CD8-positive, alpha-beta memory T cell (primary cell): ENCODE data around the gene OR6B1. TPM values are rescaled to one million over a fixed set of nuclear protein-coding genes. Genes with fewer than 3 reads are reported as not detected.
"Not testable (repeated sequence)": the region's sequence is repeated elsewhere in the genome, so short reads cannot be mapped to it uniquely, and the experiment has no call there.

Source experiments
- CTCF ChIA-PET: fragments of 350-600 bp; sonication (Branson Sonifier 250); formaldehyde crosslinking; loops from one replicate; lab custom pipeline; 2021; ENCODE audit warnings: antibody characterized with exemption; lab: Charles Lee
- POLR2A ChIA-PET: fragments of 350-600 bp; sonication (Branson Sonifier 250); formaldehyde crosslinking; loops from one replicate; lab custom pipeline; 2021; ENCODE audit warnings: antibody characterized with exemption; lab: Charles Lee
- DNase-seq, 5 donors: peaks; one replicate each; pipeline versions ENCODE4 v3.0.0 to v3.0.0-alpha.2; 2020 to 2022; ENCODE audit warnings: mixed read lengths in 1 of 5
- H3K27ac ChIP-seq: one replicate; pipeline ENCODE4 v1.7.0; 2013; ENCODE audit warnings: low read depth, mild to moderate bottlenecking, low read length, moderate library complexity
- H3K27me3 ChIP-seq: 2 replicates; pipeline ENCODE4 v1.7.0; 2013; ENCODE audit warnings: low read length, mild to moderate bottlenecking; ENCODE audit not compliant: insufficient read depth, poor library complexity, severe bottlenecking
- H3K36me3 ChIP-seq: 2 replicates; pipeline ENCODE4 v1.7.0; 2013; ENCODE audit warnings: mild to moderate bottlenecking, low read length, moderate library complexity; ENCODE audit not compliant: insufficient read depth
- H3K4me1 ChIP-seq: 2 replicates; pipeline ENCODE4 v1.7.0; 2013; ENCODE audit warnings: mild to moderate bottlenecking, low read length, moderate library complexity; ENCODE audit not compliant: insufficient read depth
- H3K4me3 ChIP-seq: 2 replicates; pipeline ENCODE4 v1.7.0; 2013; ENCODE audit warnings: mild to moderate bottlenecking, low read length
- H3K9me3 ChIP-seq: 2 replicates; pipeline ENCODE4 v1.7.0; 2013; ENCODE audit warnings: mild to moderate bottlenecking, low read length
- H3K27ac Mint-ChIP-seq, 8 donors: one replicate each; pipeline ENCODE4 v1.8.0; 2020 to 2021; ENCODE audit warnings: mixed read lengths in 8 of 8, mild to moderate bottlenecking in 6 of 8, inconsistent platforms in 3 of 8, moderate library complexity in 3 of 8
- H3K27me3 Mint-ChIP-seq, 2 donors: one replicate each; pipeline ENCODE4 v1.8.0; 2020 to 2021; ENCODE audit warnings: mixed read lengths in 2 of 2, mild to moderate bottlenecking in 1 of 2, moderate library complexity in 1 of 2
- H3K36me3 Mint-ChIP-seq, 3 donors: one replicate each; pipeline ENCODE4 v1.8.0; 2020 to 2021; ENCODE audit warnings: mixed read lengths in 3 of 3, inconsistent platforms in 1 of 3, mild to moderate bottlenecking in 1 of 3
- H3K4me1 Mint-ChIP-seq, 3 donors: one replicate each; pipeline ENCODE4 v1.8.0; 2020 to 2021; ENCODE audit warnings: mixed read lengths in 3 of 3, inconsistent platforms in 1 of 3, mild to moderate bottlenecking in 1 of 3
- H3K4me3 Mint-ChIP-seq, 7 donors: one replicate each; pipeline ENCODE4 v1.8.0; 2020 to 2021; ENCODE audit warnings: mixed read lengths in 7 of 7, mild to moderate bottlenecking in 6 of 7, moderate library complexity in 4 of 7, inconsistent platforms in 2 of 7
- H3K9me3 Mint-ChIP-seq, 5 donors: one replicate each; pipeline ENCODE4 v1.8.0; 2020 to 2022; ENCODE audit warnings: mixed read lengths in 5 of 5, mild to moderate bottlenecking in 3 of 5, moderate library complexity in 2 of 5, inconsistent platforms in 1 of 5
- polyA plus RNA-seq: library from polyadenylated mRNA; unstranded; fragments of 300-500 nt; fragmentation: Illumina TruSeq; gene quantifications from one replicate; pipeline ENCODE4 v1.2.3, GENCODE V29; 2021
- total RNA-seq, 2 experiments: library from RNA; stranded (reverse); gene quantifications; one replicate each; pipeline ENCODE4 v1.2.3, GENCODE V29; 2021

Gene OR6B1
- total and polyA plus RNA-seq, 3 experiments from 2014 or later = not detected

DNA sequence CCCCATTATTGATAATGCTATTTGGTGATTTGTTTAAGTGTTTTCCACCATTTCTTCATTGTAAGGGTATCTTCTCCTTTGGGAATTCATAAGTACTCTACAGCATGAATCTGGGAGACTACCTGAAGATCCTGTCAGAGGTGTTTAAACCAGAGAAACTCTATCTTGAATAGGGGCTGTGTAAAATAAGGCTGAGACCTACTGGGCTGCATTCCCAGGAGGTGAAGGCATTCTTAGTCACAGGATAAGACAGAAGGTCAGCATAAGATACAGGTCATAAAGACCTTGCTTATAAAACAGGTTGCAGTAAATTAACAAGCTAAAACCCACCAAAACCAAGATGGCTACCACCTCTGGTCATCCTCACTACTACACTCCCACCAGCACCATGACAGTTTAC is 35.3 kb downstream of the OR6B1 start:
- Histone ChIP-seq H3K27me3 (no peaks in the 10 kb centered on the region), H3K4me3 (no peak overlapping the region), H3K4me1 (no peaks in the 10 kb centered on the region), H3K27ac (no peak overlapping the region), H3K9me3 (no peaks in the 10 kb centered on the region), H3K36me3 (no peaks in the 10 kb centered on the region)
- Mint-ChIP-seq H3K36me3 (no peaks in the 10 kb centered on the region), H3K9me3 (no peaks in the 10 kb centered on the region), H3K27me3 (peaks cover 8 to 46% of the 10 kb centered on the region in 2 donors), H3K4me1 (no peaks in the 10 kb centered on the region), H3K27ac (no peak overlapping the region), H3K4me3 (no peak overlapping the region)
- ChIA-PET CTCF (no interaction called here), POLR2A (no interaction called here)
- no peak for DNase-seq

DNA sequence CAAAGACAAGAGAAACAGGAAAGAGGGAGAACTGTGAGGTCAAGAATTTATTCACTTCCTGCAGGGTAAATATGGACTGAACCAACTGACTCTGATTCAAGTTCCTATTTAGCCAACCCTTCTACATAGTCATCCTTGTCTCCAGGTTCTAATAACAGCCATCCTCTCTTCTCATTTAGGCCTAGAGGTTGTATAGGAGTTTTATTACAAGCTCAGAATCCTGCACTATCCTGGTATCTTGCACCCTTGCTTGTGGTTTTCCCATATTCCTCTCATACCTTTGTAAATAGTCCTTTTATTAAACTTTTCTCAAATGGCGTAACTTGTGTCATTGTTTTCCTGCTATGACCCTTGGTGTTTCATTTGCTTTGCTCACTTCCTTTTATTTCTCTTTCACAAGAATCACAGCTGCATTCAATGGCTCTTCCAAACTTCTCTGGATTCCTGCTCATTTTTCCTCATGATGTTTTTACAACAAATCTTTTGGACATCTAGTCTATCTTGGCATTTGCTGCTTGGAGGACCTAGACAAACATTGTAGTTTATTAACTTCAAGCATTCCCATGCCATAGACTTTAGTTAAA is 36.3 kb downstream of the OR6B1 start:
- ChIA-PET CTCF (no interaction called here), POLR2A (no interaction called here)
- Mint-ChIP-seq H3K36me3 (no peaks in the 10 kb centered on the region), H3K27ac (no peak overlapping the region), H3K4me1 (no peaks in the 10 kb centered on the region), H3K9me3 (no peaks in the 10 kb centered on the region), H3K4me3 (no peak overlapping the region), H3K27me3 (peaks cover 7 to 42% of the 10 kb centered on the region in 2 donors)
- no peaks in the 10 kb centered on the region for H3K27me3 ChIP-seq
- no peak overlapping the region for H3K4me3 ChIP-seq
- no peaks in the 10 kb centered on the region for H3K36me3 ChIP-seq
- H3K9me3 ChIP-seq = no peaks in the 10 kb centered on the region
- H3K27ac ChIP-seq = no peak overlapping the region
- no peak for DNase-seq
- no peaks in the 10 kb centered on the region for H3K4me1 ChIP-seq

DNA sequence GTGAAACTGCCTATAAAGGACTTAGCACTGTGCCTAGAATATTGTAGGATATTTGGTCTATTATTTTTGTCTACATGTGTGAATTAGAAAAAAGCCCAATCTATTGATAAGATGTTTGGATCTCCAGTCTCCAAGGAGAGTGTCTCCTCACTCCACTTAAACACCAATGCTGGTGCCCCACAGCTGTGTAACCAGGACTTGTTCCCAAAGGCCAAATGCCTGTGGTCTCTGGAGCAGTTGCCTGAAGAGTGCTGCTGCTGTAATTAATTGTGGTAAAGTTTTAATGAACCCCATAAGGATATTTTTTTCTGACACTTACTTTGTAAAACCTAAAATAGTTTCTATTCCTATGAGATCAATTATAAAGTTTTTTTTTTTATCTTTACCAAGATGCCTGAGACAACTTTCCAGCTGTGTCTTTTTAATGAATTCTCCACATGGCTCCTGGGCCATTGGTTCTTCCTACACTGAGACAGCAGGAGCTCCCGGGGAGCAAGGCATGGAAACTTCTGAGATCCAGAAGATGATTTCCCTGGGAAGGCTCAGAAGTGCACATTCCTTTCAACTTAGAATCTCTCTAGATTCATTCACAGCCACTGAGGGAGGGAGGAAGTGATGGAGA is 37.4 kb downstream of the OR6B1 start:
- no peak overlapping the region for H3K4me3 Mint-ChIP-seq
- Histone ChIP-seq H3K4me3 (no peak overlapping the region), H3K36me3 (no peaks in the 10 kb centered on the region), H3K9me3 (no peaks in the 10 kb centered on the region), H3K27ac (no peak overlapping the region), H3K4me1 (no peaks in the 10 kb centered on the region), H3K27me3 (no peaks in the 10 kb centered on the region)
- no peaks in the 10 kb centered on the region for H3K36me3 Mint-ChIP-seq
- DNase-seq = no peak
- no peak overlapping the region for H3K27ac Mint-ChIP-seq
- CTCF ChIA-PET = no interaction called here
- H3K9me3 Mint-ChIP-seq = no peaks in the 10 kb centered on the region
- H3K4me1 Mint-ChIP-seq = no peaks in the 10 kb centered on the region
- POLR2A ChIA-PET = no interaction called here
- H3K27me3 Mint-ChIP-seq = peaks cover 6 to 34% of the 10 kb centered on the region in 2 donors

DNA sequence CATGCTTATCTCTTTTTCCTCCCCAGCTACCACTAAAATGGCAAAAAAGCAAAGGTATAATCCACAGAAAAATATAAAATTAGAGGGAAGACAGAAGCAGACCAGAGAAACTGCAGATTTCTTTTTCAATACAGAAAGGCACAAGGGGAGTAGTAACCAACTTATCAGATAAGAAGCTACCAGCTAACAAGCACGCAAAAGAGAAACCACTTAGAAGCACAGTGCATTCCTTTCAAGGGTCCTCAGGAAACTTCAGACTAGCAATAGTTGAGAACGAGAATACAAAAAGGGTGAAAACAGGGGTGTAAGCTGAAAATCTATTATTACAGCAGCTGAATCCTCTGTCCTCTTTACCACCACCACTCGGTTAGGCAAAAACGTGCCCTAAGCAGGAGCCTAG is 38.8 kb downstream of the OR6B1 start:
- Mint-ChIP-seq H3K4me3 (no peak overlapping the region), H3K27ac (no peak overlapping the region), H3K9me3 (no peaks in the 10 kb centered on the region), H3K4me1 (no peaks in the 10 kb centered on the region), H3K27me3 (peaks cover 2 to 21% of the 10 kb centered on the region in 2 donors), H3K36me3 (no peaks in the 10 kb centered on the region)
- Histone ChIP-seq H3K4me1 (no peaks in the 10 kb centered on the region), H3K27me3 (no peaks in the 10 kb centered on the region), H3K27ac (no peak overlapping the region), H3K36me3 (no peaks in the 10 kb centered on the region), H3K4me3 (no peak overlapping the region), H3K9me3 (no peaks in the 10 kb centered on the region)
- ChIA-PET POLR2A (no interaction called here), CTCF (no interaction called here)
- no peak for DNase-seq

DNA sequence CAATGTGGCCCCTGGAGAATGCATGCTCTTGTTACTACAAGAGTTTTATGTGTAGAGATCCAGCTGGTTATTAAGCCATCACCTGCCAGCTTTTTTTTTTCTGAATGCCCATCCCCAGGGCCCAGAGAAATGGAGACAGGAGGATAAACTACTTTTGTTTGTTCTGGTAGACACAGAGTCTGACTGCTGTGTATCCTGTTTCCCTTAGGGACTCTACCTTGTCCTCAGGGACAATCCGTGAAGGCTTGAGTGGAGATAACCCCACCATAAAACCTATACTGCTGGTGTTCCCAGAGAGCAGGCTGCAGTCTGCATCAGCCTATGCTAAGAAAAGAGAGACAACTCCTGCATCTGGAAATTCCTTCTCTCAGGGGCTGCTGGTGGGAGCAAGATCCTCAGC is 48.5 kb downstream of the OR6B1 start, which contains the start of gene OR2A5:
Gene OR2A5 (plus strand): TSS at position 301 of the 400 bp plus-strand sequence. CDS start 1,454 bp downstream, outside the sequence.
- Histone ChIP-seq H3K4me3 (no peak within 1 kb of the TSS), H3K4me1 (no peaks in the 10 kb centered on the region), H3K27me3 (no peaks in the 10 kb centered on the region), H3K9me3 (no peaks in the 10 kb centered on the region), H3K36me3 (no peaks in the 10 kb centered on the region), H3K27ac (no peak within 1 kb of the TSS)
- Mint-ChIP-seq H3K9me3 (no peaks in the 10 kb centered on the region), H3K4me3 (no peak within 1 kb of the TSS), H3K27ac (no peak within 1 kb of the TSS), H3K27me3 (peaks cover 7 to 40% of the 10 kb centered on the region in 2 donors), H3K4me1 (no peaks in the 10 kb centered on the region), H3K36me3 (no peaks in the 10 kb centered on the region)
- POLR2A ChIA-PET = no interaction called here
- CTCF ChIA-PET = no interaction called here
- no peak for DNase-seq

DNA sequence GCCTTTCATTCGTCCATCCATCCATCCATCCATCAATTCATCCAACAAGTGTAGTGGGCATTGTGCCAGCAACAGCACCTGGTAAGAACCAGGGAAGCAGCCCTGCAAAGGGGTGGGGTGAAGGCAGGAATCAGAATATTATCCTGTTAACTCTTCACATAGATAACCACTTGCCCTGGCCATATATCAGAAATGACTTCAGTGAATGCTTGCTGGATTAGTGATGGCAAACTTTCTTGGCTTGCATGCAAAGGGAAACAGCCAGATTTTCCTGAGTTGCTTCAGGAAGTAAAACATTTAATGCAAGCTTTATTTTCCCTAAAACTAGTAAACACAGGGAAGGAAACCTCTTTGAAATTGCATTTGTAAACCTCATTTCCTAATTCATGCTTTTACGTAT is 49.4 kb downstream of the OR6B1 start:
- Mint-ChIP-seq H3K4me1 (no peaks in the 10 kb centered on the region), H3K36me3 (no peaks in the 10 kb centered on the region), H3K27ac (no peak overlapping the region), H3K9me3 (no peaks in the 10 kb centered on the region), H3K27me3 (peaks cover 7 to 48% of the 10 kb centered on the region in 2 donors), H3K4me3 (no peak overlapping the region)
- no peaks in the 10 kb centered on the region for H3K36me3 ChIP-seq
- ChIA-PET POLR2A (no interaction called here), CTCF (no interaction called here)
- H3K9me3 ChIP-seq = no peaks in the 10 kb centered on the region
- no peak overlapping the region for H3K4me3 ChIP-seq
- H3K27me3 ChIP-seq = no peaks in the 10 kb centered on the region
- DNase-seq = no peak
- H3K27ac ChIP-seq = no peak overlapping the region
- no peaks in the 10 kb centered on the region for H3K4me1 ChIP-seq

DNA sequence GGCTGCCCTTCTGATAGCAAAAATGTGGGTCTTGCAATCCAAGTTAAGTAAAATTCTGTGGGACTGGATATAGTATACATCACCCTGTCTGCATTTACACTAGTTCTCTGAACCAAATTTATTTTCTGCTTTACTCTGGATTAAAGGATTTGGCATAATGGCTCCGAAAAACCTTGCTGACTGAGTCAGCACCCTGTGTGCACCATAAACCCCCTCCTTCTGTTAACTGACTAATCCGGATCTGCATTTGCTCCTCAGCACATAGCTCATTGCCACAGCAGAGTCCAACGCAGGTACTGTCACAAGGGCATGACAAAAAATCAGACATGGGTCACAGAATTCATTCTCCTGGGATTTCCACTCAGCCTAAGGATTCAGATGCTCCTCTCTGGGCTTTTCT is 50.0 kb downstream of the OR6B1 start:
- ChIA-PET CTCF (no interaction called here), POLR2A (no interaction called here)
- no peak overlapping the region for H3K27ac ChIP-seq
- DNase-seq = no peak
- H3K27me3 Mint-ChIP-seq = peaks cover 7 to 54% of the 10 kb centered on the region in 2 donors
- no peaks in the 10 kb centered on the region for H3K4me1 ChIP-seq
- no peaks in the 10 kb centered on the region for H3K9me3 ChIP-seq
- H3K4me1 Mint-ChIP-seq = no peaks in the 10 kb centered on the region
- H3K9me3 Mint-ChIP-seq = no peaks in the 10 kb centered on the region
- no peak overlapping the region for H3K27ac Mint-ChIP-seq
- H3K4me3 ChIP-seq = no peak overlapping the region
- no peaks in the 10 kb centered on the region for H3K27me3 ChIP-seq
- no peak overlapping the region for H3K4me3 Mint-ChIP-seq
- H3K36me3 Mint-ChIP-seq = no peaks in the 10 kb centered on the region
- no peaks in the 10 kb centered on the region for H3K36me3 ChIP-seq

DNA sequence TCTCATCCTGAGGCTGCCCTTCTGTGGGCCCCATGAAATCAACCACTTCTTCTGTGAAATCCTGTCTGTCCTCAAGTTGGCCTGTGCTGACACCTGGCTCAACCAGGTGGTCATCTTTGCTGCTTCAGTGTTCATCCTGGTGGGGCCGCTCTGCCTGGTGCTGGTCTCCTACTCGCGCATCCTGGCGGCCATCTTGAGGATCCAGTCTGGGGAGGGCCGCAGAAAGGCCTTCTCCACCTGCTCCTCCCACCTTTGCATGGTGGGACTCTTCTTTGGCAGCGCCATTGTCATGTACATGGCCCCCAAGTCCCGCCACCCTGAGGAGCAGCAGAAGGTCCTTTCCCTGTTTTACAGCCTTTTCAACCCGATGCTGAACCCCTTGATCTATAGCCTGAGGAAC is 50.8 kb downstream of the OR6B1 start:
- DNase-seq, H3K9me3 ChIP-seq, POLR2A ChIA-PET, H3K4me1 Mint-ChIP-seq, H3K9me3 Mint-ChIP-seq, H3K36me3 Mint-ChIP-seq, H3K4me1 ChIP-seq, H3K4me3 ChIP-seq, H3K36me3 ChIP-seq, H3K27me3 ChIP-seq, H3K4me3 Mint-ChIP-seq, H3K27ac ChIP-seq, CTCF ChIA-PET: not testable (repeated sequence)
- Mint-ChIP-seq H3K27me3 (peaks cover 7 to 62% of the 10 kb centered on the region in 2 donors), H3K27ac (peak overlapping the region in 1 of 8 donors; percentile 4)
